KMS-11 (cell line): ENCODE measurements around the gene OR10A6.

Source experiments
- H2AFZ ChIP-seq: fragments of 200-600 bp; sonication (generic); 2 replicates; pipeline ENCODE4 v1.6.1; 2016; ENCODE audit warnings: antibody characterized with exemption, mixed run types, low read depth
- H3K27ac ChIP-seq: fragments of 200-600 bp; sonication (generic); 2 replicates; pipeline ENCODE4 v1.6.1; 2016; ENCODE audit warnings: mild to moderate bottlenecking, mixed run types
- H3K27me3 ChIP-seq: fragments of 200-600 bp; sonication (generic); 2 replicates; pipeline ENCODE4 v1.6.1; 2017; ENCODE audit warnings: mild to moderate bottlenecking, low read depth, mixed run types, moderate library complexity; ENCODE audit not compliant: insufficient read depth
- H3K36me3 ChIP-seq: fragments of 200-600 bp; sonication (generic); 2 replicates; pipeline ENCODE4 v1.6.1; 2017; ENCODE audit warnings: mild to moderate bottlenecking, mixed run types; ENCODE audit not compliant: insufficient read depth
- H3K4me1 ChIP-seq: fragments of 200-600 bp; sonication (generic); 2 replicates; pipeline ENCODE4 v1.6.1; 2016; ENCODE audit warnings: mild to moderate bottlenecking, low read depth, mixed run types; ENCODE audit not compliant: poor library complexity, severe bottlenecking
- H3K4me2 ChIP-seq: fragments of 200-600 bp; sonication (generic); 2 replicates; pipeline ENCODE4 v1.7.0; 2016; ENCODE audit warnings: mild to moderate bottlenecking, mixed run types
- H3K4me3 ChIP-seq: fragments of 200-600 bp; sonication (generic); IDR thresholded peaks from 2 replicates; pipeline ENCODE4 v1.6.1; 2017; ENCODE audit warnings: low read depth, low read length, mixed read lengths; ENCODE audit not compliant: insufficient read depth
- H3K79me2 ChIP-seq: fragments of 200-600 bp; sonication (generic); 2 replicates; pipeline ENCODE4 v1.6.1; 2016; ENCODE audit warnings: low read depth, mixed run types; ENCODE audit not compliant: insufficient read depth
- H3K9ac ChIP-seq: fragments of 200-600 bp; sonication (generic); 2 replicates; pipeline ENCODE4 v1.6.1; 2016; ENCODE audit warnings: mild to moderate bottlenecking, mixed run types
- H4K20me1 ChIP-seq: fragments of 200-600 bp; sonication (generic); 2 replicates; pipeline ENCODE4 v1.6.1; 2016; ENCODE audit warnings: mild to moderate bottlenecking, mixed run types; ENCODE audit not compliant: insufficient read depth
- CTCF ChIP-seq: fragments of 200-600 bp; sonication (generic); conservative IDR thresholded peaks from 2 replicates; pipeline ENCODE4 v1.6.1; 2017; ENCODE audit warnings: low read depth, mild to moderate bottlenecking, antibody characterized with exemption, low read length, moderate library complexity, mixed read lengths

The OR10A6 gene

GRCh38 chr11:7941146-7941545 is 10.1 kb upstream of the OR10A6 start:
- H3K4me3 ChIP-seq, result no peak overlapping the region
- no peaks in the 10 kb centered on the region for H3K4me1 ChIP-seq
- no peaks in the 10 kb centered on the region for H4K20me1 ChIP-seq
- H3K9ac ChIP-seq, result no peak overlapping the region
- H3K36me3 ChIP-seq, result no peaks in the 10 kb centered on the region
- H3K4me2 ChIP-seq, result no peak overlapping the region
- H2AFZ ChIP-seq, result no peak overlapping the region
- no peak overlapping the region for H3K27ac ChIP-seq
- H3K27me3 ChIP-seq, result no peaks in the 10 kb centered on the region
- H3K79me2 ChIP-seq, result no peaks in the 10 kb centered on the region
- no peak for TF ChIP-seq CTCF

- H3K4me3 ChIP-seq, result no peak overlapping the region
- no peaks in the 10 kb centered on the region for H3K27me3 ChIP-seq
- H3K4me1 ChIP-seq, result no peaks in the 10 kb centered on the region
- no peak for TF ChIP-seq CTCF
- no peaks in the 10 kb centered on the region for H3K79me2 ChIP-seq
- H2AFZ ChIP-seq, result no peak overlapping the region
- no peaks in the 10 kb centered on the region for H3K36me3 ChIP-seq
- H3K4me2 ChIP-seq, result no peak overlapping the region
- H3K27ac ChIP-seq, result no peak overlapping the region
- H4K20me1 ChIP-seq, result no peaks in the 10 kb centered on the region
- H3K9ac ChIP-seq, result no peak overlapping the region
These were observed 5.5 kb upstream of the OR10A6 start for GRCh38 chr11:7936615-7937014.

GRCh38 chr11:7927635-7928034 is 3.4 kb downstream of the OR10A6 start:
- Histone ChIP-seq H3K79me2 (no peaks in the 10 kb centered on the region), H3K9ac (no peak overlapping the region), H4K20me1 (no peaks in the 10 kb centered on the region), H3K4me2 (no peak overlapping the region), H3K4me3 (no peak overlapping the region), H2AFZ (no peak overlapping the region), H3K27ac (no peak overlapping the region), H3K4me1 (no peaks in the 10 kb centered on the region), H3K36me3 (no peaks in the 10 kb centered on the region), H3K27me3 (no peaks in the 10 kb centered on the region)
- no peak for TF ChIP-seq CTCF

- Histone ChIP-seq H2AFZ (no peak overlapping the region), H3K27ac (no peak overlapping the region), H4K20me1 (no peaks in the 10 kb centered on the region), H3K36me3 (no peaks in the 10 kb centered on the region), H3K9ac (no peak overlapping the region), H3K27me3 (no peaks in the 10 kb centered on the region), H3K4me3 (no peak overlapping the region), H3K4me2 (no peak overlapping the region), H3K4me1 (no peaks in the 10 kb centered on the region), H3K79me2 (no peaks in the 10 kb centered on the region)
- TF ChIP-seq CTCF, result no peak
These were observed 6.5 kb downstream of the OR10A6 start for GRCh38 chr11:7924536-7924935.

- H4K20me1 ChIP-seq, result no peaks in the 10 kb centered on the region
- H3K27ac ChIP-seq, result no peak overlapping the region
- no peak overlapping the region for H2AFZ ChIP-seq
- no peak overlapping the region for H3K9ac ChIP-seq
- H3K4me2 ChIP-seq, result no peak overlapping the region
- no peaks in the 10 kb centered on the region for H3K79me2 ChIP-seq
- H3K4me3 ChIP-seq, result no peak overlapping the region
- no peaks in the 10 kb centered on the region for H3K27me3 ChIP-seq
- no peaks in the 10 kb centered on the region for H3K36me3 ChIP-seq
- TF ChIP-seq CTCF, result no peak
- no peaks in the 10 kb centered on the region for H3K4me1 ChIP-seq
These were observed 12.9 kb downstream of the OR10A6 start for GRCh38 chr11:7918141-7918540.
